Liver (tissue), 9 donors: Measurements from ENCODE around the gene PSMG2. TPM values are rescaled to one million over a fixed set of nuclear protein-coding genes. Genes with fewer than 3 reads are reported as not detected.

Experiments
- DNase-seq: peaks from one replicate; pipeline ENCODE4 v3.0.0-alpha.2; 2017; ENCODE audit warnings: low spot score
- H3K27ac ChIP-seq, 2 donors: one replicate each; pipeline ENCODE4 v1.7.0; 2013; ENCODE audit warnings: inconsistent platforms in 2 of 2, low read length in 2 of 2, control low read depth in 1 of 2, low read depth in 1 of 2, mild to moderate bottlenecking in 1 of 2
- H3K27me3 ChIP-seq, 4 donors: one replicate each; pipeline versions ENCODE4 v1.6.1 to v1.7.0; 2013; ENCODE audit warnings: low read length in 3 of 4, inconsistent platforms in 1 of 4, mild to moderate bottlenecking in 1 of 4, moderate library complexity in 1 of 4; ENCODE audit not compliant: control insufficient read depth in 4 of 4, insufficient read depth in 4 of 4
- H3K36me3 ChIP-seq, 4 donors: one replicate each; pipeline versions ENCODE4 v1.6.1 to v1.7.0; 2013; ENCODE audit warnings: low read length in 3 of 4, mild to moderate bottlenecking in 3 of 4, low read depth in 1 of 4, moderate library complexity in 1 of 4; ENCODE audit not compliant: control insufficient read depth in 4 of 4, insufficient read depth in 3 of 4
- H3K4me1 ChIP-seq, 4 donors: one replicate each; pipeline versions ENCODE4 v1.6.1 to v1.7.0; 2013; ENCODE audit warnings: low read length in 3 of 4, mild to moderate bottlenecking in 3 of 4, moderate library complexity in 1 of 4; ENCODE audit not compliant: control insufficient read depth in 4 of 4, insufficient read depth in 4 of 4
- H3K4me3 ChIP-seq, 3 donors: one replicate each; pipeline versions ENCODE4 v1.6.1 to v1.7.0; 2013; ENCODE audit warnings: low read length in 3 of 3, control low read depth in 1 of 3, low read depth in 1 of 3, mild to moderate bottlenecking in 1 of 3
- H3K9ac ChIP-seq, 2 donors: one replicate each; pipeline ENCODE4 v1.7.0; 2013; ENCODE audit warnings: low read length in 2 of 2, mild to moderate bottlenecking in 2 of 2, moderate library complexity in 2 of 2, control low read depth in 1 of 2, low read depth in 1 of 2
- H3K9me3 ChIP-seq, 4 donors: one replicate each; pipeline versions ENCODE4 v1.6.1 to v1.7.0; 2013; ENCODE audit warnings: low read length in 3 of 4; ENCODE audit not compliant: control insufficient read depth in 4 of 4
- CTCF ChIP-seq: fragments of 150-350 bp; IDR thresholded peaks from 2 replicates; pipeline ENCODE4 v1.5.1; 2017; ENCODE audit warnings: improper control_type of control experiment, low read depth, low read length; ENCODE audit not compliant: missing input control
- EGR1 ChIP-seq, 2 donors: IDR thresholded peaks; 2 replicates each; pipeline ENCODE4 v1.6.1; 2016 to 2018; ENCODE audit warnings: antibody characterized with exemption in 2 of 2, low read depth in 2 of 2
- FOXA1 ChIP-seq: IDR thresholded peaks from 2 replicates; pipeline ENCODE4 v1.6.1; 2016; ENCODE audit warnings: antibody characterized with exemption
- GABPA ChIP-seq, 2 donors: IDR thresholded peaks in 1 of 2; conservative IDR thresholded peaks in 1 of 2; 2 replicates each; pipeline ENCODE4 v1.6.1; 2016; ENCODE audit warnings: antibody characterized with exemption in 2 of 2, mild to moderate bottlenecking in 1 of 2, moderate library complexity in 1 of 2
- HNF4A ChIP-seq, 2 donors: conservative IDR thresholded peaks; 2 replicates each; pipeline ENCODE4 v1.6.1; 2016; ENCODE audit warnings: antibody characterized with exemption in 2 of 2, mild to moderate bottlenecking in 2 of 2
- JUND ChIP-seq, 2 donors: IDR thresholded peaks; 2 replicates each; pipeline ENCODE4 v1.6.1; 2016; ENCODE audit warnings: antibody characterized with exemption in 2 of 2
- NR2F2 ChIP-seq: IDR thresholded peaks from 2 replicates; pipeline ENCODE4 v1.6.1; 2016; ENCODE audit warnings: antibody characterized with exemption
- RAD21 ChIP-seq, 2 donors: IDR thresholded peaks; 2 replicates each; pipeline ENCODE4 v1.6.1; 2016; ENCODE audit warnings: antibody characterized with exemption in 2 of 2, mild to moderate bottlenecking in 2 of 2
- REST ChIP-seq: IDR thresholded peaks from 2 replicates; pipeline ENCODE4 v1.6.1; 2016; ENCODE audit warnings: antibody characterized with exemption, mild to moderate bottlenecking
- RXRA ChIP-seq, 2 donors: IDR thresholded peaks; 2 replicates each; pipeline ENCODE4 v1.6.1; 2017 to 2018; ENCODE audit warnings: antibody characterized with exemption in 2 of 2, mild to moderate bottlenecking in 1 of 2
- SP1 ChIP-seq: IDR thresholded peaks from 2 replicates; pipeline ENCODE4 v1.6.1; 2018; ENCODE audit warnings: antibody characterized with exemption, mild to moderate bottlenecking
- TAF1 ChIP-seq: conservative IDR thresholded peaks from 2 replicates; pipeline ENCODE4 v1.6.1; 2016; ENCODE audit warnings: antibody characterized with exemption, mild to moderate bottlenecking
- YY1 ChIP-seq: IDR thresholded peaks from 2 replicates; pipeline ENCODE4 v1.6.1; 2016; ENCODE audit warnings: antibody characterized with exemption, mild to moderate bottlenecking
- WGBS: extraction: QIAGEN DNeasy Blood & Tissue Kit; methylation state at CpG from one replicate; pipeline ENCODE4 v1.1.7; 2013; 5-methylcytosine and 5-hydroxymethylcytosine counted together
- polyA plus RNA-seq, 2 donors: library from polyadenylated mRNA; stranded (reverse) in 1 of 2; unstranded in 1 of 2; fragments of 200-250 nt in 1 of 2; fragments of >200 nt in 1 of 2; fragmentation: Nextera tagmentation in 1 of 2; extraction: Ambion mirVana in 1 of 2; gene quantifications; one replicate each; pipeline versions ENCODE4 v1.2.1 to v1.2.3, GENCODE V29; 2013 to 2015
- total RNA-seq, 2 donors: library from RNA; depleted of rRNA; stranded (reverse); fragments of >200 nt; gene quantifications; one replicate each; pipeline ENCODE4 v1.2.3, GENCODE V29; 2014
- TF ChIP-seq, protein P1 (sequence below): IDR thresholded peaks from 2 replicates; pipeline ENCODE4 v1.6.1; 2016; ENCODE audit warnings: antibody characterized with exemption
- TF ChIP-seq, protein P2 (sequence below): IDR thresholded peaks from 2 replicates; pipeline ENCODE4 v1.6.1; 2016; ENCODE audit warnings: antibody characterized with exemption
- TF ChIP-seq, protein P3 (sequence below): IDR thresholded peaks from 2 replicates; pipeline ENCODE4 v1.6.1; 2016; ENCODE audit warnings: antibody characterized with exemption
- donor health status: healthy.
- donor health status: healthy.
- donor health status: healthy.
- donor health status: healthy.
- donor health status: healthy.

The PSMG2 gene
- total and polyA plus RNA-seq, 4 donors = 24.2 to 48.0 (median 36.6) TPM

GRCh38 chr18:12766986-12767433 lies 64.2 kb downstream of the PSMG2 start:
- no peaks in the 10 kb centered on the region for H3K9me3 ChIP-seq
- no peak overlapping the region for H3K27ac ChIP-seq
- H3K4me3 ChIP-seq = no peak overlapping the region
- 45% methylated on average over 13 of the region's 13 CpGs for WGBS
- no peaks in the 10 kb centered on the region for H3K4me1 ChIP-seq
- H3K36me3 ChIP-seq = no peaks in the 10 kb centered on the region
- peak; percentile 42 for DNase-seq
- H3K9ac ChIP-seq = no peak overlapping the region
- no peaks in the 10 kb centered on the region for H3K27me3 ChIP-seq
- TF ChIP-seq, protein P1, sequence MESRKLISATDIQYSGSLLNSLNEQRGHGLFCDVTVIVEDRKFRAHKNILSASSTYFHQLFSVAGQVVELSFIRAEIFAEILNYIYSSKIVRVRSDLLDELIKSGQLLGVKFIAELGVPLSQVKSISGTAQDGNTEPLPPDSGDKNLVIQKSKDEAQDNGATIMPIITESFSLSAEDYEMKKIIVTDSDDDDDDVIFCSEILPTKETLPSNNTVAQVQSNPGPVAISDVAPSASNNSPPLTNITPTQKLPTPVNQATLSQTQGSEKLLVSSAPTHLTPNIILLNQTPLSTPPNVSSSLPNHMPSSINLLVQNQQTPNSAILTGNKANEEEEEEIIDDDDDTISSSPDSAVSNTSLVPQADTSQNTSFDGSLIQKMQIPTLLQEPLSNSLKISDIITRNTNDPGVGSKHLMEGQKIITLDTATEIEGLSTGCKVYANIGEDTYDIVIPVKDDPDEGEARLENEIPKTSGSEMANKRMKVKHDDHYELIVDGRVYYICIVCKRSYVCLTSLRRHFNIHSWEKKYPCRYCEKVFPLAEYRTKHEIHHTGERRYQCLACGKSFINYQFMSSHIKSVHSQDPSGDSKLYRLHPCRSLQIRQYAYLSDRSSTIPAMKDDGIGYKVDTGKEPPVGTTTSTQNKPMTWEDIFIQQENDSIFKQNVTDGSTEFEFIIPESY = no peak
- TF ChIP-seq JUND (IDR thresholded peaks at IDR 0.05) (no peak), RAD21 (IDR thresholded peaks at IDR 0.05) (peak in 1 of 2 donors; percentile 57), TAF1 (no peak), NR2F2 (no peak)

- no peaks in the 10 kb centered on the region for H3K27me3 ChIP-seq
- H3K9me3 ChIP-seq = no peaks in the 10 kb centered on the region
- no peak overlapping the region for H3K4me3 ChIP-seq
- TF ChIP-seq REST = no peak
- TF ChIP-seq, protein P2, sequence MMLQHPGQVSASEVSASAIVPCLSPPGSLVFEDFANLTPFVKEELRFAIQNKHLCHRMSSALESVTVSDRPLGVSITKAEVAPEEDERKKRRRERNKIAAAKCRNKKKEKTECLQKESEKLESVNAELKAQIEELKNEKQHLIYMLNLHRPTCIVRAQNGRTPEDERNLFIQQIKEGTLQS = no peak
- no peak for TF ChIP-seq RXRA (IDR thresholded peaks at IDR 0.05)
- TF ChIP-seq GABPA (IDR thresholded peaks at IDR 0.05 in 1 of 2, conservative IDR thresholded peaks at IDR 0.05 in 1 of 2) = no peak
- TF ChIP-seq SP1 = no peak
- TF ChIP-seq CTCF = no peak
- no peak for TF ChIP-seq EGR1 (IDR thresholded peaks at IDR 0.05; ENCODE audit: low read depth in 2 of 2)
- TF ChIP-seq, protein P3, sequence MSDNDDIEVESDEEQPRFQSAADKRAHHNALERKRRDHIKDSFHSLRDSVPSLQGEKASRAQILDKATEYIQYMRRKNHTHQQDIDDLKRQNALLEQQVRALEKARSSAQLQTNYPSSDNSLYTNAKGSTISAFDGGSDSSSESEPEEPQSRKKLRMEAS = no peak
- no peak for TF ChIP-seq YY1
- TF ChIP-seq TAF1 = no peak
- TF ChIP-seq NR2F2 = no peak
- no peak for TF ChIP-seq HNF4A (conservative IDR thresholded peaks at IDR 0.05)
- TF ChIP-seq RAD21 (IDR thresholded peaks at IDR 0.05) = no peak
- no peak for TF ChIP-seq FOXA1
- TF ChIP-seq JUND (IDR thresholded peaks at IDR 0.05) = no peak
- no peaks in the 10 kb centered on the region for H3K4me1 ChIP-seq
- H3K9ac ChIP-seq = no peak overlapping the region
- H3K36me3 ChIP-seq = no peaks in the 10 kb centered on the region
- H3K27ac ChIP-seq = no peak overlapping the region
- DNase-seq = no peak
- 93% methylated on average over 9 of the region's 9 CpGs for WGBS
Observed at GRCh38 chr18:12767580-12768155, 64.8 kb downstream of the PSMG2 start.
